SK-N-SH treated with all-trans-retinoic acid at 6 μM for 48 hours (cell line): ENCODE results near the gene SMOC2.

ENCODE experiments used
- CREB5 ChIP-seq: fragments of 250-450 bp; sonication (Bioruptor Pico); IDR thresholded peaks from 2 replicates; pipeline ENCODE4 v1.5.1; 2020; ENCODE audit warnings: low read depth, mild to moderate bottlenecking, moderate library complexity
- CSRNP3 ChIP-seq: fragments of 250-450 bp; sonication (Bioruptor Pico); IDR thresholded peaks from 2 replicates; pipeline ENCODE4 v1.5.1; 2021; ENCODE audit warnings: mild to moderate bottlenecking, moderate library complexity
- ESRRG ChIP-seq: fragments of 250-450 bp; sonication (Bioruptor Pico); IDR thresholded peaks from 2 replicates; pipeline ENCODE4 v1.6.1; 2021; ENCODE audit warnings: mild to moderate bottlenecking
- OSR1 ChIP-seq: fragments of 250-450 bp; sonication (Bioruptor Pico); IDR thresholded peaks from 2 replicates; pipeline ENCODE4 v1.8.0; 2022; ENCODE audit warnings: moderate library complexity, mild to moderate bottlenecking, inconsistent platforms
- PATZ1 ChIP-seq: fragments of 250-450 bp; sonication (Bioruptor Pico); IDR thresholded peaks from 2 replicates; pipeline ENCODE4 v1.8.0; 2020; ENCODE audit warnings: mild to moderate bottlenecking, moderate library complexity, borderline replicate concordance
- RARB ChIP-seq: fragments of 250-450 bp; sonication (Bioruptor Pico); IDR thresholded peaks from 2 replicates; pipeline ENCODE4 v1.8.0; 2021; ENCODE audit warnings: mild to moderate bottlenecking, moderate library complexity
- TCF4 ChIP-seq: fragments of 250-450 bp; sonication (Bioruptor Pico); IDR thresholded peaks from 2 replicates; pipeline ENCODE4 v1.8.0; 2021; ENCODE audit warnings: mild to moderate bottlenecking, moderate library complexity, borderline replicate concordance
- TOX ChIP-seq: fragments of 250-450 bp; sonication (Bioruptor Pico); IDR thresholded peaks from 2 replicates; pipeline ENCODE4 v1.8.0; 2021; ENCODE audit warnings: mild to moderate bottlenecking, moderate library complexity, borderline replicate concordance
- TSHZ2 ChIP-seq: fragments of 250-450 bp; sonication (Bioruptor Pico); IDR thresholded peaks from 2 replicates; pipeline ENCODE4 v1.5.0; 2020; ENCODE audit warnings: mild to moderate bottlenecking, moderate library complexity
- ZNF565 ChIP-seq: fragments of 450-650 bp; formaldehyde crosslinking; conservative IDR thresholded peaks from 2 replicates; pipeline ENCODE4 v1.5.0; 2020; ENCODE audit warnings: low read depth, mild to moderate bottlenecking, moderate library complexity
- ZNF70 ChIP-seq: fragments of 450-650 bp; formaldehyde crosslinking; IDR thresholded peaks from 2 replicates; pipeline ENCODE4 v1.5.0; 2020; ENCODE audit warnings: mild to moderate bottlenecking, moderate library complexity

- TF ChIP-seq TCF4 (CRISPR knock-in tag), result no peak
- TF ChIP-seq ZNF70, result no peak
- TF ChIP-seq PATZ1 (CRISPR knock-in tag), result no peak
- TF ChIP-seq OSR1 (CRISPR knock-in tag), result no peak
- TF ChIP-seq CSRNP3 (CRISPR knock-in tag), result no peak
- TF ChIP-seq ZNF565, result no peak
- TF ChIP-seq ESRRG (CRISPR knock-in tag), result no peak
- no peak for TF ChIP-seq CREB5 (CRISPR knock-in tag)
- TF ChIP-seq TSHZ2, result no peak
- no peak for TF ChIP-seq RARB (CRISPR knock-in tag)
- TF ChIP-seq TOX, result no peak
Observed at GRCh38 chr6:168546151-168546550, 105.2 kb downstream of the SMOC2 start.
